OCI-LY3 (cell line): Measurements from ENCODE around the gene ZFR2.
A peak's percentile ranks its signal among the peaks of the same experiment; 100 is the strongest.

ENCODE experiments used
- H2AFZ ChIP-seq: fragments of 200-600, 300-600 bp; shearing (Covaris generic); 2 replicates; pipeline ENCODE4 v1.6.0; 2014; ENCODE audit warnings: antibody characterized with exemption, low read depth, low read length
- H3K27ac ChIP-seq: fragments of 200-600, 300-600 bp; sonication (generic); 2 replicates; pipeline ENCODE4 v1.5.1; 2014; ENCODE audit warnings: mild to moderate bottlenecking, low read length, moderate library complexity, mixed read lengths
- H3K27me3 ChIP-seq: fragments of 200-600, 300-600 bp; sonication (generic); 2 replicates; pipeline ENCODE4 v1.6.1; 2014; ENCODE audit warnings: low read depth, low read length, mixed read lengths
- H3K36me3 ChIP-seq: fragments of 200-600, 300-600 bp; sonication (generic); replicated peaks from 2 replicates; pipeline ENCODE3; 2014; ENCODE audit warnings: low read depth, low read length, mixed read lengths
- H3K4me1 ChIP-seq: fragments of 300-600, 200-600 bp; sonication (generic); 2 replicates; pipeline ENCODE4 v1.6.1; 2014; ENCODE audit warnings: low read length, mixed read lengths
- H3K4me2 ChIP-seq: fragments of 200-600, 300-600 bp; sonication (generic); 2 replicates; pipeline ENCODE4 v1.6.1; 2014; ENCODE audit warnings: low read length, mixed read lengths
- H3K4me3 ChIP-seq: fragments of 300-600, 200-600 bp; sonication (generic); 2 replicates; pipeline ENCODE4 v1.5.1; 2014; ENCODE audit warnings: antibody characterized with exemption, mild to moderate bottlenecking, low read length, moderate library complexity
- H3K79me2 ChIP-seq: fragments of 300-600, 200-600 bp; shearing (Covaris generic); 2 replicates; pipeline ENCODE4 v1.6.1; 2014; ENCODE audit warnings: mild to moderate bottlenecking, low read length, mixed read lengths
- H3K9ac ChIP-seq: fragments of 300-600, 200-600 bp; shearing (Covaris generic); 2 replicates; pipeline ENCODE4 v1.6.0; 2014; ENCODE audit warnings: mild to moderate bottlenecking, low read length, moderate library complexity
- H3K9me3 ChIP-seq: fragments of 200-600, 300-600 bp; shearing (Covaris generic); 2 replicates; pipeline ENCODE4 v1.6.1; 2014; ENCODE audit warnings: low read length, mixed read lengths; ENCODE audit not compliant: insufficient read depth
- H4K20me1 ChIP-seq: fragments of 200-600, 300-600 bp; sonication (generic); 2 replicates; pipeline ENCODE4 v1.6.1; 2016; ENCODE audit warnings: low read length, mixed read lengths; ENCODE audit not compliant: insufficient read depth
- CTCF ChIP-seq: fragments of 200-600, 300-600 bp; sonication (generic); IDR thresholded peaks from 2 replicates; pipeline ENCODE4 v1.5.1; 2014; ENCODE audit warnings: antibody characterized with exemption, low read length, low read depth
- EZH2phosphoT487 ChIP-seq: fragments of 200-600 bp; shearing (Covaris generic); IDR thresholded peaks from 2 replicates; pipeline ENCODE4 v1.6.1; 2018; ENCODE audit warnings: antibody characterized with exemption, mixed run types, low read depth

ZFR2 gene

GRCh38 chr19:3784607-3785450 is 84.0 kb downstream of the ZFR2 start:
- Histone ChIP-seq H3K27me3 (no peaks in the 10 kb centered on the region), H3K4me3 (no peak overlapping the region), H3K27ac (no peak overlapping the region), H3K4me2 (no peak overlapping the region), H2AFZ (no peak overlapping the region), H3K36me3 (no peaks in the 10 kb centered on the region), H3K9ac (no peak overlapping the region), H4K20me1 (no peaks in the 10 kb centered on the region), H3K4me1 (no peaks in the 10 kb centered on the region), H3K79me2 (no peaks in the 10 kb centered on the region), H3K9me3 (peaks cover 18% of the 10 kb centered on the region; the same call in 1 of the 2 replicates)
- no peak for TF ChIP-seq EZH2phosphoT487
- no peak for TF ChIP-seq CTCF

GRCh38 chr19:3783660-3784584 is 84.9 kb downstream of the ZFR2 start:
- H3K4me1 ChIP-seq, result no peaks in the 10 kb centered on the region
- H3K4me2 ChIP-seq, result no peak overlapping the region
- H3K27ac ChIP-seq, result no peak overlapping the region
- peak; percentile 48 for TF ChIP-seq CTCF
- no peak for TF ChIP-seq EZH2phosphoT487
- H2AFZ ChIP-seq, result no peak overlapping the region
- no peaks in the 10 kb centered on the region for H3K36me3 ChIP-seq
- no peaks in the 10 kb centered on the region for H4K20me1 ChIP-seq
- H3K9me3 ChIP-seq, result peaks cover 18% of the 10 kb centered on the region; the same call in 1 of the 2 replicates
- no peak overlapping the region for H3K9ac ChIP-seq
- no peaks in the 10 kb centered on the region for H3K79me2 ChIP-seq
- H3K27me3 ChIP-seq, result no peaks in the 10 kb centered on the region
- no peak overlapping the region for H3K4me3 ChIP-seq

- no peaks in the 10 kb centered on the region for H3K79me2 ChIP-seq
- TF ChIP-seq CTCF (no peak), EZH2phosphoT487 (no peak)
- peaks cover 18% of the 10 kb centered on the region; the same call in 1 of the 2 replicates for H3K9me3 ChIP-seq
- H2AFZ ChIP-seq, result no peak overlapping the region
- no peak overlapping the region for H3K4me2 ChIP-seq
- H3K27me3 ChIP-seq, result no peaks in the 10 kb centered on the region
- no peaks in the 10 kb centered on the region for H3K36me3 ChIP-seq
- H3K4me3 ChIP-seq, result no peak overlapping the region
- no peaks in the 10 kb centered on the region for H4K20me1 ChIP-seq
- no peak overlapping the region for H3K9ac ChIP-seq
- H3K27ac ChIP-seq, result no peak overlapping the region
- no peaks in the 10 kb centered on the region for H3K4me1 ChIP-seq
Observed at GRCh38 chr19:3782903-3783302, 85.9 kb downstream of the ZFR2 start.

- H3K4me3 ChIP-seq, result no peak overlapping the region
- H3K9me3 ChIP-seq, result peaks cover 18% of the 10 kb centered on the region; the same call in 1 of the 2 replicates
- H2AFZ ChIP-seq, result no peak overlapping the region
- H3K4me2 ChIP-seq, result no peak overlapping the region
- TF ChIP-seq EZH2phosphoT487 (no peak), CTCF (no peak)
- no peak overlapping the region for H3K9ac ChIP-seq
- H3K27me3 ChIP-seq, result no peaks in the 10 kb centered on the region
- no peaks in the 10 kb centered on the region for H3K4me1 ChIP-seq
- H3K27ac ChIP-seq, result no peak overlapping the region
- no peaks in the 10 kb centered on the region for H3K79me2 ChIP-seq
- H4K20me1 ChIP-seq, result no peaks in the 10 kb centered on the region
- H3K36me3 ChIP-seq, result no peaks in the 10 kb centered on the region
Observed at GRCh38 chr19:3782330-3782729, 86.5 kb downstream of the ZFR2 start.
